Brain microvascular endothelial cell (primary cell): ENCODE data around the gene BCL7C.

Experiments used
- DNase-seq: peaks from one replicate; pipeline ENCODE4 v3.0.0-alpha.2; 2020
- H3K27ac ChIP-seq: fragments of 250-450 bp; sonication (Bioruptor Pico); 2 replicates; pipeline ENCODE4 v1.5.1; 2020; ENCODE audit warnings: mild to moderate bottlenecking, moderate library complexity
- H3K27me3 ChIP-seq: fragments of 250-450 bp; sonication (Bioruptor Pico); replicated peaks from 2 replicates; pipeline ENCODE4 v1.5.1; 2020; ENCODE audit warnings: mild to moderate bottlenecking
- H3K36me3 ChIP-seq: fragments of 250-450 bp; sonication (Bioruptor Pico); replicated peaks from 2 replicates; pipeline ENCODE4 v1.5.1; 2020; ENCODE audit warnings: mild to moderate bottlenecking
- H3K4me3 ChIP-seq: 2 replicates; pipeline ENCODE4 v1.5.1; 2011; ENCODE audit warnings: low read depth, mild to moderate bottlenecking, control low read depth, low read length, moderate library complexity
- in situ Hi-C: cut with HindIII; loops from 2 replicates; pipeline ENCODE4 v1.10.0; 2017; ENCODE audit warnings: low sequenced_read_pairs, low pct_ligation_motif_present
- TF ChIP-seq, protein P1 (sequence below): IDR thresholded peaks from 2 replicates; pipeline ENCODE4 v1.5.1; 2011; ENCODE audit warnings: low read depth, mild to moderate bottlenecking, moderate library complexity, low read length, control low read depth, inconsistent platforms; ENCODE audit errors: missing control alignments

BCL7C gene

GRCh38 chr16:30927789-30928378 lies 34.0 kb upstream of the BCL7C start:
- TF ChIP-seq, protein P1, sequence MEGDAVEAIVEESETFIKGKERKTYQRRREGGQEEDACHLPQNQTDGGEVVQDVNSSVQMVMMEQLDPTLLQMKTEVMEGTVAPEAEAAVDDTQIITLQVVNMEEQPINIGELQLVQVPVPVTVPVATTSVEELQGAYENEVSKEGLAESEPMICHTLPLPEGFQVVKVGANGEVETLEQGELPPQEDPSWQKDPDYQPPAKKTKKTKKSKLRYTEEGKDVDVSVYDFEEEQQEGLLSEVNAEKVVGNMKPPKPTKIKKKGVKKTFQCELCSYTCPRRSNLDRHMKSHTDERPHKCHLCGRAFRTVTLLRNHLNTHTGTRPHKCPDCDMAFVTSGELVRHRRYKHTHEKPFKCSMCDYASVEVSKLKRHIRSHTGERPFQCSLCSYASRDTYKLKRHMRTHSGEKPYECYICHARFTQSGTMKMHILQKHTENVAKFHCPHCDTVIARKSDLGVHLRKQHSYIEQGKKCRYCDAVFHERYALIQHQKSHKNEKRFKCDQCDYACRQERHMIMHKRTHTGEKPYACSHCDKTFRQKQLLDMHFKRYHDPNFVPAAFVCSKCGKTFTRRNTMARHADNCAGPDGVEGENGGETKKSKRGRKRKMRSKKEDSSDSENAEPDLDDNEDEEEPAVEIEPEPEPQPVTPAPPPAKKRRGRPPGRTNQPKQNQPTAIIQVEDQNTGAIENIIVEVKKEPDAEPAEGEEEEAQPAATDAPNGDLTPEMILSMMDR: no peak
- Histone ChIP-seq H3K27me3 (no peaks in the 10 kb centered on the region), H3K4me3 (no peak overlapping the region), H3K36me3 (peaks cover 36% of the 10 kb centered on the region), H3K27ac (no peak overlapping the region)
- in situ Hi-C loops: loop anchor here (25.0 kb wide), 1 partner anchor 534 kb away; the partner anchor contains the start of genes ARMC5 and TGFB1I1
- no peak for DNase-seq

- DNase-seq: no peak
- no peak overlapping the region for H3K4me3 ChIP-seq
- H3K36me3 ChIP-seq: peaks cover 31% of the 10 kb centered on the region
- TF ChIP-seq, protein P1: no peak
- H3K27ac ChIP-seq: no peak overlapping the region
- H3K27me3 ChIP-seq: no peaks in the 10 kb centered on the region
- in situ Hi-C loops: loop anchor here (25.0 kb wide), 1 partner anchor 535 kb away; the partner anchor contains the start of genes ARMC5 and TGFB1I1
These were observed 33.3 kb upstream of the BCL7C start for GRCh38 chr16:30926937-30927788.

DNA sequence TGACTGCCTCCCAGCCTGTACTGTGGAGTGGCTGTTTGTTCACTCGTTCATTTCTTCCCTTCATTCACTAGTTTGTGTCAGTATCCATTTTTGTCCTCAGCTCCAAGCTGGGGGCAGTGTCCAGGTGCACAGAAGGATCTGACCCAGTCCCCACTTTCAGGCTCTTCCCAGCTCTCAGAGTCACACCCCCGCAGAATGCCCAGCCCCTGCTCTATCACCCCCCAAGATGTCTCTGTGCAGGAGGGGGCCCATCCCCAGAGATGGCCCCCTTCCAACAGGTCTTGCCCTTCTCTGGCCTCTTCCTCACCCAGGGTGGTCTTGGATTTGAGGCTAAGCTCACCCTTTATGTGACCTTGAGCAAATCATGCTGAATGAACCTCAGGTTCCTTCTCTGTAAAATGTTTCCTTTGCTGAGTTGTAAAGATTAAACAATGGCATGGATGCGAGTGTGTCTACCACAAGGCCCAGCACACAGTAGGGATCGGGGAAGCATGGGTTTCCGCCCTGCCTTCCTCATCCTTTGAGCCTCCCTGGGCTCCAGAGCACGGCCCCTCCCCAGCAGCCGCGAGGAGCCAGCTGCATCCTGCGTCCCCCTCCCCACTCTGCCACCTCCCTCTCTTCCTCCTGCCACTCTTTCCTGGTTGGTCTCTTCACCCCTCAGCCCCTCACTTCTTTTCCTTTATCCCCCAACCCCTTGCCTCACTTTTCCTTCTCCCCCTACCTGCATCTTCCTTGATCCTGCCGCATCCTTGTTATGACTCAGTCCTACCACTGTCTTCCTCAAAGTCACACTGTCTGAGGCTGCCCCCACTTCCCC lies 32.3 kb upstream of the BCL7C start:
- Histone ChIP-seq H3K27ac (no peak overlapping the region), H3K36me3 (peaks cover 25% of the 10 kb centered on the region), H3K27me3 (no peaks in the 10 kb centered on the region), H3K4me3 (no peak overlapping the region)
- no peak for DNase-seq
- TF ChIP-seq, protein P1: no peak
- in situ Hi-C loops: loop anchor here (25.0 kb wide), 1 partner anchor 536 kb away; the partner anchor contains the start of genes ARMC5 and TGFB1I1

DNA sequence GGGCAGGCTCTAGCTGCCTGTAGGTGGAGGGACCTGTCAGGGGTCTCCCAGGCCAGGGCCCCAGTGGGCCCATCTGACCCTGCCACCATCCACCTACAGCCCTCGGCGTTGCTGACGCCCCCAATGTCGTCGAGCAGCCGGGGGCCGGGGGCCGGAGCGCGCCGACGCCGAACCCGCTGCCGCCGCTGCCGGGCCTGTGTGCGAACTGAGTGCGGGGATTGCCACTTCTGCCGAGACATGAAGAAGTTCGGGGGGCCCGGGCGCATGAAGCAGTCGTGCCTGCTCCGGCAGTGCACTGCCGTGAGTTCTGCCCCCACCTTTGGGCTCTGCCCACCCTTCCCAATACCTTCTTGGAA lies 31.7 kb upstream of the BCL7C start:
- TF ChIP-seq, protein P1: no peak
- no peak overlapping the region for H3K4me3 ChIP-seq
- no peaks in the 10 kb centered on the region for H3K27me3 ChIP-seq
- no peak for DNase-seq
- H3K27ac ChIP-seq: no peak overlapping the region
- in situ Hi-C loops: loop anchor here (25.0 kb wide), 1 partner anchor 537 kb away; the partner anchor contains the start of genes ARMC5 and TGFB1I1
- H3K36me3 ChIP-seq: peaks cover 19% of the 10 kb centered on the region

- Histone ChIP-seq H3K4me3 (peak overlapping the region; percentile 72), H3K27me3 (no peaks in the 10 kb centered on the region), H3K36me3 (peaks cover 14% of the 10 kb centered on the region), H3K27ac (no peak overlapping the region)
- TF ChIP-seq, protein P1: no peak
- DNase-seq: no peak
- in situ Hi-C loops: loop anchor here (25.0 kb wide), 1 partner anchor 537 kb away; the partner anchor contains the start of genes ARMC5 and TGFB1I1
These were observed 31.2 kb upstream of the BCL7C start for GRCh38 chr16:30924913-30925631.
